ENCODE measurements around the gene SPDYE16.
"Not testable (repeated sequence)": the region's sequence is repeated elsewhere in the genome, so short reads cannot be mapped to it uniquely, and the experiment has no call there.

SPDYE16 gene

DNA sequence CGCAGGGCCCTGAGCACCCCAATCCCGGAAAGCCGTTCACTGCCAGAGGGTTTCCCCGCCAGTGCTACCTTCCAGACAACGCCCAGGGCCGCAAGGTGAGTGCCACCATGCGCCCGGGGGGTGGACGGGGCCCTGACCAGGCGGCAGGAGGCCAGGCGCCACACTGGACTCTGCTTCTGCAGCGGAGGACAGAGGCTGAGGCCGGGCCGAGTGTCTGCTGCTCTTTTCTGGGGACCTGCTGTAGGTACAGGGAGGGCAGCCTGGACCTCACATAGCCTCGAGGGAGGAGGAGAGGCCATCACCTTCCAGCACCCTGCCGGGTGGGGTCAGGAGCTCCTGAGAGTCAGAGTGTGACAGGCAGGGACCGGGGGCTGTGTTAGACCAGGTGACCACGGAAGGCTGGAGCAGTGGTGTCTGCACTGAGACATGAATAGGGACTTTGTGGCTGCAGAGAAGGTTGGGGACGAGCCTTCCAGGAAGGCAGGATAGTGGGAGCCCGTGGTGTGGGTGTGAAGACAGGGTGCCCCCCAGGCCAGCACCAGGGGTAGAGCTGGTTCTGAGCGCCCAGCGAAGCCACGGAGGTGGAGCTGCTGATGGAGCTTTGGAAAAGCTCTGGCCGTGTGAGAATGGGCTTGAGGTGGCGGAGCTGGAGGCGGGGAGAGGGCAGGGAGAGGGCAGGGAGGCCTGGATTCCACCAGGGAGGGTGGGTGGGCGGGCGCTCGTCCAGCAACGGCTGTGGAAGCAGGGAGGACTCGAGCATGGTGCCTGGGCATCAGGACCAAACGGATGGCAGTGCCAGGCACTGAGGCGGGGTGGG, 38.5 kb downstream of the SPDYE16 start:
- not testable (repeated sequence) for DNase-seq

DNA sequence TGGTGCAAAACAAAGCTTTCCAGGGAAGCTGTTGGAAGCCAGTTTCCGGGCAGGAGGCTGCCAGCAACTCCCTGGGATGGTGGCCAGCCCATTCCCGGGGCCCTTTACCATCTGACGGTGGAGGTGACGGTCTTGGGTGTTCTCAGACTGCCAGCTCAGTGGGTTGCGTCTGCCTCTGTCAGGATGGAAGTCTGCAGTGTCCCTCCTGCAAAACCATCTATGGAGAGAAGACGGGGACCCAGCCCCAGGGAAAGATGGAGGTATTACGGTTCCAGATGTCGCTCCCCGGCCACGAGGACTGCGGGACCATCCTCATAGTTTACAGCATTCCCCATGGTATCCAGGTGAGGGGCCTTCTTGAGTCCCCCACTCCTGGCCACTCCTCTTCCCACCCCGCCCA, 39.9 kb downstream of the SPDYE16 start:
- DNase-seq: not testable (repeated sequence)

GRCh38 chr7:76502836-76503235, 40.3 kb downstream of the SPDYE16 start:
- DNase-seq: not testable (repeated sequence)

GRCh38 chr7:76502224-76502623, 40.9 kb downstream of the SPDYE16 start:
- DNase-seq: not testable (repeated sequence)

- not testable (repeated sequence) for DNase-seq
These were observed 43.2 kb downstream of the SPDYE16 start for GRCh38 chr7:76499924-76500241.

DNA sequence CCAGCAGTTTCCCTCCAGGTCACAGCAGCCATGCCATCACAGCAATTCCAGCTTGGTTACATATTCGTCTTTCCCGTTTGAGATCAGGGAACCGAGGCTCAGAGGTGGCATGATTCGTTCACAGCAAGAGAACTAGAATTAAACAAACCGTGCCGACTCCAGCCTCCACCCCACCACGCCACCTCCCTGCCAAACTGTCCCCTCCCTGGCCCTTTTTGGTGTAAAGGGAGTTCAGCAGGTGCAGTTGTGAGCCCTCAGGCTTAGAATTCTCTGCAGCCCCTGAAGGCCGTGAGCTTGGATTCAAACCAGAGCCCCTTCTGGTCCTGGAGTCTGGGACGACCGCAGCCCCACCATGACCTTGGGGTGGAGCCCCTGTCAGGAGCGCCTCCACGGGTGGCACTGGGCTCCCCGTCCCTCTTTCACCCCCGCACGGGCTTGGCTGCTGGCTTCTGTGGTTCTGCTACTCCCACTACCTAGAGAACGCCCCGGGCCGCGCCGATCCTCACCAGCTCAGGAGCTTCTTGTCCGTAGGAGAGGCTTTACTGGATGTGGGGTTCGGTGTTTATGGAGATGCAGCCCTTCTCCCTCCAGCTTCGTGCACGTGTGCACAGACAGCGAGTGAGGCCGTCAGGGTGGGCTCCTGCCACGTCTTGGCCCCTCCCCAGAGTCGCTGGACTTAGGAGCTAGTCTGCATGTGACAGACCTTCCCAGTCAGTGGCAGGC, 43.7 kb downstream of the SPDYE16 start:
- not testable (repeated sequence) for DNase-seq

GRCh38 chr7:76498583-76499200, 44.4 kb downstream of the SPDYE16 start:
- not testable (repeated sequence) for DNase-seq

DNA sequence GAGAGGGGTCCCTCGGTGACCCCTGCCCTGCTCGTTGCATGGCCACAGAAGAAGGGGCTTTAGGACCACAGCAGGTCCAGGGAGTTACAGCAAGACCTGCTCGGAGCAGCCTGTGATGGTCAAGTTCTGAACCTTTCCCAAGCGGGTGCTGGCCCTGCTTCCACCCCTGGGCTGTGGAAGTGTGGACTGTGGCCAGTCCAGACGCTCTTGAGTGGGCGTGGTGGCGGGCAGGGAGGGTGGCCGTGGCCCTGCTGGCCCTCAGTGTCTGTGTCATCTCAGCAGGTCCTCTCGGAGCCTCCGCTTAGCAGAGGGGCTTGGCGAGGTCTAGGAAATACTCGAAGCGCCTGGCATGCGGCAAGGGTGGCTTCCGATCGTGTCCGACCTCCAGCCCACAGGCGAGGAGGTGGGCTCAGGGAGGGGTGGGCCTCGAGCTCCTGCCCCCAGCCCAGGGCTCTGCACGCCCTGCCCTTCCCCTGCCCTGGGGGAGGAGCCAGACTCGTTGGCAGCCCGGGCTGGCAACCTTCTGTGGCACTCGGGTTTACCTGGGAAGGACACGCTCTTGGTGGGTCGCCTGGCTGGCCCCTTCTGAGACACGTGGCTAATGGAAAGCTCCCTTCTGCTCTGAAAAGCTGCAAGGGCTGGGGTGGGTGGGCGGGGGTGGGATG, 45.0 kb downstream of the SPDYE16 start:
- not testable (repeated sequence) for DNase-seq

DNA sequence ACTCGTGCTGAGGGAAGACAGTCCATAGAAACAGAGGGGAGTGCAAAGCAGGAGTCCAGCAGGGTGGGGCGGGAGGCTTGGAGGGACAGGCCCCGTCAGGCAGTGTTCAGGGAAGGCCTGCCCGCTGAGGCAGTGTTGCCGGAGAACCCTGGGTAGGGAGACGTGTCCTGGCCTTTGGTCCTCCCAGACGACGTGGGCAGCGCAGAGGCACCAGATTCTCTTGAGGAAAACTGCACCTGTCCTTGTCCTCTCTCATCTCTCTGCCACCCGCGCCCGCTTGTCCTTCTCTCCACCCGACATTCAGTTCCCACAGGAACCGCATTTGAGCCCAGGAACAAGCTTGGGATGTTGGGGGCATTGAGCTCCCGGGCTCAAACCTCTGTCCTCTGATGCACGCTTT, 47.4 kb downstream of the SPDYE16 start:
- not testable (repeated sequence) for DNase-seq

GRCh38 chr7:76492139-76492538, 51.0 kb downstream of the SPDYE16 start:
- not testable (repeated sequence) for DNase-seq

GRCh38 chr7:76487969-76488368, 55.1 kb downstream of the SPDYE16 start:
- not testable (repeated sequence) for DNase-seq

GRCh38 chr7:76486618-76487017, 56.5 kb downstream of the SPDYE16 start:
- DNase-seq: not testable (repeated sequence)

GRCh38 chr7:76485822-76486610, 57.1 kb downstream of the SPDYE16 start:
- not testable (repeated sequence) for DNase-seq

- DNase-seq: not testable (repeated sequence)
These were observed 58.6 kb downstream of the SPDYE16 start for GRCh38 chr7:76484456-76484855.

DNA sequence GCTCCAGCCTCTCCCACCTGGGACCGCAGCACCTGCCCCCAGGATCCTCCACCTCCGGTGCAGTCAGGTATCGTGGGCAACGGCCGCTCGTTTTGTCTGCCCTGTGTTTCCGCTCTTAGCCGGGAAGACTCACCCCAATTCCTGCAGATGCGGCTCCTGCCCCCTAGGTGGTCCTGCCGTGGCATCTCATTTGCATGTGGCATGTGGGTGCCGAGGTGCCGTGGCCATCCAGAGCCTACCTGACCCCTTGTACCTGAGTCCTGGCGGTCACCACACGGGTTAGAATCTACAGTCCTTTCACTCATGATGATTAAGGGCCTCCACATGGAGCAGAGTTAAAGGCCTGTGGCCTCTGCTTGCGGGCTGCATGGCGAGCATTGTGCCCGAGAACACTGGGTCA, 60.0 kb downstream of the SPDYE16 start:
- not testable (repeated sequence) for DNase-seq

GRCh38 chr7:76482660-76483059, 60.4 kb downstream of the SPDYE16 start:
- not testable (repeated sequence) for DNase-seq

Data from HCEC 1CT (cell line).